ENCODE measurements around the gene CLSTN1. TPM values are rescaled to one million over a fixed set of nuclear protein-coding genes. Genes with fewer than 3 reads are reported as not detected.

The CLSTN1 gene
- total and polyA plus RNA-seq, 5 donors from 2014 or later, result 19.2 to 106 (median 22.7) TPM

DNA sequence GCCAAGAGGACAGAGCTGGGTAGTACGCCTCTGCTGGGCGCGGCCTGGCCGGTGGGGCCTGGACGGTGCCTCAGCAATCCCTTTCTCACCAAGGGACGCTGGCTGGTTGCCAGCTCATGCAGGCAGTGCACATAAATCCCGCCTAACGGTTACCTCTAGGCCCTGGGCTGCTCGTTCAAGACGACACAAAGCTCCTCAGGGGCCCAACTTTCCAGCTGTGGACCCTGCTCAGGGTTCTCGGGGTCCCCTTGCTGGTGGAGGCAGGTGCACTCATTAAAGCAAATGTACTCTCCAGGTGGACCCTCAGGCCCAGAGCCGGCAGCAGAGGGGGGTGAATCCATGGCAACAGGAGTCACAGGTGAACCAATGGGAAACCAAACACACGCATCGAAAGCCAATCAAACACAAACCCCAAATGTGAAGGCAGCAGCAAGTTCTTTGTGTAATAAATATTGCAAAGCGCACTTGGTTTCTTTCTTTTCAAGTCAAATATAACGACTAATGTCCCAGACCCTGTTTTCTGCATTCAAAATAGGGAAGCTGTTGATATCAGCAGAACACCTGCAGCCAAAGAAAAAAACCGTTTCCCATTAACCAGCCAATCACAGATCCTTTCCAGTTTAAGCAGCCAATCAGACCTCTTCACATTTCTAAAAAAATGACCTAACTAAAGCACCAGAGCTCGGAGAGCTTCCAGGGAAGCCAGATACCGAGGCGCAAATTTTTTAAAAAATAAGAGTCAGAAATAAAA is 26.1 kb upstream of the CLSTN1 start:
- Mint-ChIP-seq H3K4me3 (peak overlapping the region in 3 of 4 donors; percentile 10 to 76 (median 66)), H3K27ac (no peak overlapping the region), H3K36me3 (peaks cover 6% of the 10 kb centered on the region), H3K9me3 (peaks cover 0 to 7% (median 4%) of the 10 kb centered on the region in 7 donors), H3K4me1 (peaks cover 0 to 5% (median under 1%) of the 10 kb centered on the region in 4 donors), H3K27me3 (peaks cover 5% of the 10 kb centered on the region)
- no peak overlapping the region for H3K27ac ChIP-seq (ENCODE audit: insufficient read depth, low read length, poor library complexity, severe bottlenecking)
- H3K4me1 ChIP-seq (ENCODE audit: control insufficient read depth, insufficient read depth, low read length, poor library complexity, severe bottlenecking), result no peaks in the 10 kb centered on the region
- DNase-seq, result peak in 2 of 3 donors; percentile 36 to 66
- H3K27me3 ChIP-seq (ENCODE audit: control insufficient read depth, insufficient read depth, low read length), result no peaks in the 10 kb centered on the region
- H3K36me3 ChIP-seq (ENCODE audit: control insufficient read depth, insufficient read depth, low read length), result peaks cover 4% of the 10 kb centered on the region
- peaks cover 2 to 10% of the 10 kb centered on the region in 2 experiments for H3K9me3 ChIP-seq (ENCODE audit: control insufficient read depth in 2 of 2, low read length in 2 of 2)
- H3K4me3 ChIP-seq (ENCODE audit: low read depth, low read length), result no peak overlapping the region
- ATAC-seq (ENCODE audit: low read depth in 2 of 2), result peak in 1 of 2 donors; percentile 56

DNA sequence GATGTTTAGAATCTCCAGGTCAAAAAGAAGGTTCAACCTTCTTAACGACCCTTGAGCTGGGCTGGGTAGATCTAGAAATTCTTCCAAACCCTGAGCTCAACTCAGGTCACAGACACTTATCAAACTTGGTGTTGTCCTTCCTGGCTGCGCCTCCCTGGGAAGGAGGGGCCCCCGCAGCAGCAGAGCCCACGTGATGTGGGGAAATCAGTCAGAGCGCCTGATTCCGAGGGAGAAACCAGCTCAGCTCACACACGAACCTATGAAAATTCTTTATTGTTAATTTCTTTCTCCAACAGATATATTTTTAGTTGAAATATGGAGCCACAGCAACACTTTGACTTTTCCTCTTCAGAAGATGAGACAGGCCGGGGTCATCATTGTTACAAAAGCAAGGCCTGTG is 24.3 kb upstream of the CLSTN1 start:
- Mint-ChIP-seq H3K36me3 (no peaks in the 10 kb centered on the region), H3K27ac (no peak overlapping the region), H3K9me3 (no peaks in the 10 kb centered on the region), H3K27me3 (no peaks in the 10 kb centered on the region), H3K4me3 (peak overlapping the region in 1 of 4 donors; percentile 71), H3K4me1 (peaks cover 0 to 5% (median under 1%) of the 10 kb centered on the region in 4 donors)
- no peaks in the 10 kb centered on the region for H3K27me3 ChIP-seq (ENCODE audit: control insufficient read depth, insufficient read depth, low read length)
- no peak for ATAC-seq (ENCODE audit: low read depth in 2 of 2)
- no peaks in the 10 kb centered on the region for H3K4me1 ChIP-seq (ENCODE audit: control insufficient read depth, insufficient read depth, low read length, poor library complexity, severe bottlenecking)
- H3K9me3 ChIP-seq (ENCODE audit: control insufficient read depth in 2 of 2, low read length in 2 of 2), result no peaks in the 10 kb centered on the region
- H3K4me3 ChIP-seq (ENCODE audit: low read depth, low read length), result no peak overlapping the region
- H3K27ac ChIP-seq (ENCODE audit: insufficient read depth, low read length, poor library complexity, severe bottlenecking), result no peak overlapping the region
- H3K36me3 ChIP-seq (ENCODE audit: control insufficient read depth, insufficient read depth, low read length), result no peaks in the 10 kb centered on the region
- no peak for DNase-seq

DNA sequence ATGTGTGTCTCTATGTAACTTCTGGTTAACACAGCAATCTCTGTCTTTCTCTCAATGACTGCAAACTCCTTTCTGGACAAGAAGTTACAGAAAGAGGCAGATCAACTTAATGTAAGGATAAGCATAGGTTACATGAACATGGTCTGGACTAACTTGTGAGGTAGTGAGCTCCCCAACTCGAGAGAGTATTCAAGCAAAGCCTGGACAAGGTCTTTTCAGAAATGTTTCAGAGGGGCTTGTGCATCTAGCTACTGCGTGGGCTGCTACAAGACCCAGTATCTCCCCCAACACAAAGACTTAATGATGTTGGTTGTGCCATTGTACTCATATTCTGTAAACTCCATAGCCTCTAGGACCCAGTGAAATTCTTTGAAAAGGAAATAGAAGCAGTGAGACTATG is 23.5 kb upstream of the CLSTN1 start:
- H3K4me3 Mint-ChIP-seq, result no peak overlapping the region
- H3K27ac ChIP-seq (ENCODE audit: insufficient read depth, low read length, poor library complexity, severe bottlenecking), result no peak overlapping the region
- no peaks in the 10 kb centered on the region for H3K27me3 Mint-ChIP-seq
- ATAC-seq (ENCODE audit: low read depth in 2 of 2), result no peak
- no peaks in the 10 kb centered on the region for H3K27me3 ChIP-seq (ENCODE audit: control insufficient read depth, insufficient read depth, low read length)
- H3K4me3 ChIP-seq (ENCODE audit: low read depth, low read length), result no peak overlapping the region
- peaks cover 0 to 5% (median under 1%) of the 10 kb centered on the region in 4 donors for H3K4me1 Mint-ChIP-seq
- H3K36me3 ChIP-seq (ENCODE audit: control insufficient read depth, insufficient read depth, low read length), result no peaks in the 10 kb centered on the region
- DNase-seq, result no peak
- peak overlapping the region in 1 of 3 donors; percentile 62 for H3K27ac Mint-ChIP-seq
- H3K4me1 ChIP-seq (ENCODE audit: control insufficient read depth, insufficient read depth, low read length, poor library complexity, severe bottlenecking), result no peaks in the 10 kb centered on the region
- H3K9me3 ChIP-seq (ENCODE audit: control insufficient read depth in 2 of 2, low read length in 2 of 2), result no peaks in the 10 kb centered on the region
- H3K36me3 Mint-ChIP-seq, result no peaks in the 10 kb centered on the region
- H3K9me3 Mint-ChIP-seq, result no peaks in the 10 kb centered on the region

DNA sequence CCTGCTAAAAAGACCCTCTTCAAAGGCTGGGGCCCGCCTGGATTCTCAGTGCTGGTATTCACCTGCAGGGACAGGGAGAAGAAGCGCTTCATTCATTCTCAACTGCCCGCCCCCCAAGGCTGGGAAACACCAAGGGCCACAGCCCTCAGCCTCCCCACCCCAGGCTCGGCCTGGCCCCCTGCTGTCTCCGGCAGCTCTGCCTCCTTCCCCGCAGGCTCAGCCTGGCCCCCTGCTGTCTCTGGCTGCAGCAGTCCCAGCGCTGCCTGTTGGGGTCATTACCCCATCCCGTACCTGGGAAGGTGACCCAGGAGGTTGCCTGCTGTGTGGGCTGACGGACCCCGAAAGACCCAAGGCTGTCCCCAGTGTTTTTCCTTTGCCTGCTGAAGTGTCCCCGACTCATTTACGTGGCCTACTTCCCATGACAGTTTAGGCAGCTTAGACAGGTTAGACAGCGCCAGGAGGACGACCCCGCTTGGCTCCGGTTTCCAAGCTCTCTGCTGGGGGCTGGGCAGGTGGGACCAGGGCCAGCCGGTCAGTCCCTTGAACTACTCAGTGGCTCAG is 22.9 kb upstream of the CLSTN1 start:
- H3K27ac Mint-ChIP-seq, result peak overlapping the region in 1 of 3 donors; percentile 62
- Histone ChIP-seq H3K27ac (ENCODE audit: insufficient read depth, low read length, poor library complexity, severe bottlenecking) (no peak overlapping the region), H3K4me1 (ENCODE audit: control insufficient read depth, insufficient read depth, low read length, poor library complexity, severe bottlenecking) (no peaks in the 10 kb centered on the region), H3K36me3 (ENCODE audit: control insufficient read depth, insufficient read depth, low read length) (no peaks in the 10 kb centered on the region), H3K4me3 (ENCODE audit: low read depth, low read length) (no peak overlapping the region), H3K27me3 (ENCODE audit: control insufficient read depth, insufficient read depth, low read length) (no peaks in the 10 kb centered on the region), H3K9me3 (ENCODE audit: control insufficient read depth in 2 of 2, low read length in 2 of 2) (no peaks in the 10 kb centered on the region)
- H3K4me1 Mint-ChIP-seq, result peaks cover 0 to 5% (median under 1%) of the 10 kb centered on the region in 4 donors
- no peak overlapping the region for H3K4me3 Mint-ChIP-seq
- H3K36me3 Mint-ChIP-seq, result no peaks in the 10 kb centered on the region
- DNase-seq (no peak), ATAC-seq (ENCODE audit: low read depth in 2 of 2) (no peak)
- H3K9me3 Mint-ChIP-seq, result no peaks in the 10 kb centered on the region
- H3K27me3 Mint-ChIP-seq, result no peaks in the 10 kb centered on the region

DNA sequence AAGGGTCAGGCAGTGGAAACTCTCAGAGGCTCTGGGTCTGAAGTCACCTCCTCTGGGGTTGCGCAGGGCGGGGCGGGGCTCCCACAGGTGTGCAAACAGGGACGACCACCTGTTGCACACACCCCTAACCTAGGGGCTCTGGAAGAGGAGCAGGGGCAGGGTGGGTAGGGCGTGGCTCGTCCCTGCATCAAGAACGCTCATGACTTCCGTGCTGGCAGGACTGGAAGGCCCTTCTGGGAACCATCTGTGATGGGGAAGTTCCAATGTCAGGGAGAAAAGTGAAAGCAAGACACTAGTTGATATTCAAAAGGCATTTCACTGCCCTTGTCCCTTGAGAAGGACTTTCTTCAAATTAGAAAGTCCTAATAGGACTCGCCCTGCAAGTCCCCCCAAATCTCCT is 22.1 kb upstream of the CLSTN1 start:
- no peaks in the 10 kb centered on the region for H3K36me3 Mint-ChIP-seq
- ATAC-seq (ENCODE audit: low read depth in 2 of 2), result no peak
- H3K9me3 Mint-ChIP-seq, result no peaks in the 10 kb centered on the region
- no peaks in the 10 kb centered on the region for H3K27me3 Mint-ChIP-seq
- H3K27ac Mint-ChIP-seq, result no peak overlapping the region
- no peaks in the 10 kb centered on the region for H3K27me3 ChIP-seq (ENCODE audit: control insufficient read depth, insufficient read depth, low read length)
- no peak overlapping the region for H3K4me3 ChIP-seq (ENCODE audit: low read depth, low read length)
- no peaks in the 10 kb centered on the region for H3K9me3 ChIP-seq (ENCODE audit: control insufficient read depth in 2 of 2, low read length in 2 of 2)
- H3K4me1 ChIP-seq (ENCODE audit: control insufficient read depth, insufficient read depth, low read length, poor library complexity, severe bottlenecking), result no peaks in the 10 kb centered on the region
- H3K4me1 Mint-ChIP-seq, result peaks cover 0 to 5% (median under 1%) of the 10 kb centered on the region in 4 donors
- no peak for DNase-seq
- no peaks in the 10 kb centered on the region for H3K36me3 ChIP-seq (ENCODE audit: control insufficient read depth, insufficient read depth, low read length)
- no peak overlapping the region for H3K4me3 Mint-ChIP-seq
- no peak overlapping the region for H3K27ac ChIP-seq (ENCODE audit: insufficient read depth, low read length, poor library complexity, severe bottlenecking)

DNA sequence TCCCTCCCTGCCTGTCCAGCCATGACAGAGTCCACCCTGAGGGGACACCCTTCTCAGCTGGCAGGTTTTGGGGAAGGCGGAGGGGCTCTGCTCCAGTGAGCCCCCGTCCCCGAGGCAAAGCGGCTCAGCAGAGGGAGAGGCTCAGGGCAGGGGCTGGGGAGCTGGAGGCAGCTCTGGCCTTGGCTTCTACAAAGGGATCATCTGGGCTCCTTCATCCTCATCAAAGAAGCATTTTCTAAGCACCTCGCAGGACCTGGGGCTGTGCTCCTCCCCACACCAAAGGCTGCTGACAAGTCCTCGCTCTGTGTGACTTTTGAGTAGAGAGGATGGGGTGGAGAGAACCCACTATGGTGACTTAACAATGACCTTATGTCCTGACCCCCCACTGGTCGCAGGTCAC is 21.0 kb upstream of the CLSTN1 start:
- Histone ChIP-seq H3K4me1 (ENCODE audit: control insufficient read depth, insufficient read depth, low read length, poor library complexity, severe bottlenecking) (no peaks in the 10 kb centered on the region), H3K27ac (ENCODE audit: insufficient read depth, low read length, poor library complexity, severe bottlenecking) (no peak overlapping the region), H3K36me3 (ENCODE audit: control insufficient read depth, insufficient read depth, low read length) (no peaks in the 10 kb centered on the region), H3K9me3 (ENCODE audit: control insufficient read depth in 2 of 2, low read length in 2 of 2) (no peaks in the 10 kb centered on the region), H3K4me3 (ENCODE audit: low read depth, low read length) (no peak overlapping the region), H3K27me3 (ENCODE audit: control insufficient read depth, insufficient read depth, low read length) (no peaks in the 10 kb centered on the region)
- H3K27me3 Mint-ChIP-seq, result no peaks in the 10 kb centered on the region
- H3K36me3 Mint-ChIP-seq, result no peaks in the 10 kb centered on the region
- DNase-seq (no peak), ATAC-seq (ENCODE audit: low read depth in 2 of 2) (no peak)
- no peak overlapping the region for H3K4me3 Mint-ChIP-seq
- no peaks in the 10 kb centered on the region for H3K4me1 Mint-ChIP-seq
- H3K27ac Mint-ChIP-seq, result no peak overlapping the region
- H3K9me3 Mint-ChIP-seq, result no peaks in the 10 kb centered on the region

DNA sequence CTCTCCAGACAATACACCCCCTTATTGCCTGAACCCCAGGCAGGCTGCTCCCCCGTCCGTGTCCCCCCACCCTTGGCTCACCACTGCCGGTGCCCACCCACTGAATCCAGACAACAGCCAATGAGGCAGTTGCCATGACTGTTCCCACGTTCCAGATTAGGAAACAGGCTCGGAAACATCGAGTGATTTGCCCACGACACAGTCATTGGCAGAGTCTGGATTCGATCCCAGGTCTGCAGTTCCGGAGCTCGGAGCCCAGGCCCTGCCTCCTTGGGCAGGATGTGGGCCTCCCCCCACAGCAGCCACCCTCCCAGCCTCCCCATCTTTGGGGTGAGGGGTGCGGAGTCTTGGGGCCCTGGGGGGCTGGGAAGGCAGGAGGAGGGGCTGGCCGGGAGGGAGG is 20.3 kb upstream of the CLSTN1 start:
- Mint-ChIP-seq H3K9me3 (no peaks in the 10 kb centered on the region), H3K4me1 (no peaks in the 10 kb centered on the region), H3K27ac (no peak overlapping the region), H3K27me3 (no peaks in the 10 kb centered on the region), H3K36me3 (no peaks in the 10 kb centered on the region), H3K4me3 (no peak overlapping the region)
- ATAC-seq (ENCODE audit: low read depth in 2 of 2) (no peak), DNase-seq (no peak)
- no peaks in the 10 kb centered on the region for H3K36me3 ChIP-seq (ENCODE audit: control insufficient read depth, insufficient read depth, low read length)
- H3K4me1 ChIP-seq (ENCODE audit: control insufficient read depth, insufficient read depth, low read length, poor library complexity, severe bottlenecking), result no peaks in the 10 kb centered on the region
- H3K27me3 ChIP-seq (ENCODE audit: control insufficient read depth, insufficient read depth, low read length), result no peaks in the 10 kb centered on the region
- no peak overlapping the region for H3K27ac ChIP-seq (ENCODE audit: insufficient read depth, low read length, poor library complexity, severe bottlenecking)
- H3K4me3 ChIP-seq (ENCODE audit: low read depth, low read length), result no peak overlapping the region
- no peaks in the 10 kb centered on the region for H3K9me3 ChIP-seq (ENCODE audit: control insufficient read depth in 2 of 2, low read length in 2 of 2)

DNA sequence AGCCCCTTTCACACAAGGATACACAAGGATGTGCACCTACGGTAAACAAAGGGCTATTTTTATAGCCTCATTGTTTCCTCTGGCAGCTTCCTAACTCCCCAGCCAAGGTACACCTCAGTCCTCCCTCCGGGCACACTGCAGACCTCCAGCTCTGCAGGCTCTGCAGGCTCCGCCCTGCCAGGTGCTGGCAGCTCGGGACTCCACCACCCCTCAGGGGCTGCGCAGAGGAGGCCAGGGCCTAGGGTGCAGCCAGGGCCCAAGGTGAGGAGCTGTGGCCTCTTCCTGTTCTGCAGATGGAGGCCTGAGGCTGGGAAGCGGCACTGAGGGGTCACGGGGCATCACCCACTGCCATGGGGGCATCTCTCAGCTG is 19.8 kb upstream of the CLSTN1 start:
- Mint-ChIP-seq H3K36me3 (no peaks in the 10 kb centered on the region), H3K27me3 (no peaks in the 10 kb centered on the region), H3K27ac (no peak overlapping the region), H3K4me1 (no peaks in the 10 kb centered on the region), H3K9me3 (no peaks in the 10 kb centered on the region), H3K4me3 (no peak overlapping the region)
- no peak for ATAC-seq (ENCODE audit: low read depth in 2 of 2)
- no peak overlapping the region for H3K4me3 ChIP-seq (ENCODE audit: low read depth, low read length)
- no peak for DNase-seq
- H3K36me3 ChIP-seq (ENCODE audit: control insufficient read depth, insufficient read depth, low read length), result no peaks in the 10 kb centered on the region
- no peaks in the 10 kb centered on the region for H3K9me3 ChIP-seq (ENCODE audit: control insufficient read depth in 2 of 2, low read length in 2 of 2)
- H3K4me1 ChIP-seq (ENCODE audit: control insufficient read depth, insufficient read depth, low read length, poor library complexity, severe bottlenecking), result no peaks in the 10 kb centered on the region
- H3K27me3 ChIP-seq (ENCODE audit: control insufficient read depth, insufficient read depth, low read length), result no peaks in the 10 kb centered on the region
- H3K27ac ChIP-seq (ENCODE audit: insufficient read depth, low read length, poor library complexity, severe bottlenecking), result no peak overlapping the region

All from CD4-positive, CD25-positive, alpha-beta regulatory T cell (primary cell).